Measurements from ENCODE around the gene DDX41.

DNA sequence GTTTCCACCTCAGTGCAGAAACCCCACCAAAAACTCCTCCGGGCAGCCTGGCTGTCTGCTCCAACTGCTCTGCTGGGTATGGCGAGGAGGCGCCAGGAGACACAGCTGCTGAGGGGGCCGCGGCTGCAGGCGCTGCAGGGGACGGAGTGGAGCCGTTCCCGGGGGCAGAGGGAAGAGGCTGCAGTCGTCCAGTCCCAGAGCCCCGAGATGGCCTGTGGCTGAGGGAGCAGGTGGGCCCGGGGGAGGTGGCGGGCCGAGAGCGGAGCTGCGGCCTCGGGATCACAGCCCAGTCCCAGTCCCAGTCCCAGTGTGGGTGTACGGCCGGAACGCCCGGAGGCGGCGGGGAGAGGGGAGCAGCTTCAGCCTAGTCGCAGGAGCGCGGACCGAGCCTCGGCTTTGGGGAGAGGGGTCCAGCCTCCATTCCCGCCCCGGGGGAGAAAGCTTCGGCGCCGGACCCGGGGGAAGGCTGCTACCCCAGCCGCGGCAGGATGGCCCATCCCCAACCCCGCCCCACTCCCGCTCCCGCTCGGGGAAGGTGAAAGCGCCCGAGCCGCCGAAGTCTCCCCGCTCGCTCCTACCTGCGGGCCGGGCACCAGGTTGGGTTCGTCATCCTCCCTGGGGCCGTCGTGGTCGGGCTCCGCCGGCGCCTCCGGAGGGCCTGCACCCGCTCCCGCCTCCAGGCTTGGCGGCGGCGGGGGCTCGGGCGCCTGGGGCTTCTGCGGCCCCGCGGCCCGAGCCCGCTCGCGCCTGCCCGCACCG is 37.1 kb upstream of the DDX41 start:
- TF ChIP-seq, protein P1, sequence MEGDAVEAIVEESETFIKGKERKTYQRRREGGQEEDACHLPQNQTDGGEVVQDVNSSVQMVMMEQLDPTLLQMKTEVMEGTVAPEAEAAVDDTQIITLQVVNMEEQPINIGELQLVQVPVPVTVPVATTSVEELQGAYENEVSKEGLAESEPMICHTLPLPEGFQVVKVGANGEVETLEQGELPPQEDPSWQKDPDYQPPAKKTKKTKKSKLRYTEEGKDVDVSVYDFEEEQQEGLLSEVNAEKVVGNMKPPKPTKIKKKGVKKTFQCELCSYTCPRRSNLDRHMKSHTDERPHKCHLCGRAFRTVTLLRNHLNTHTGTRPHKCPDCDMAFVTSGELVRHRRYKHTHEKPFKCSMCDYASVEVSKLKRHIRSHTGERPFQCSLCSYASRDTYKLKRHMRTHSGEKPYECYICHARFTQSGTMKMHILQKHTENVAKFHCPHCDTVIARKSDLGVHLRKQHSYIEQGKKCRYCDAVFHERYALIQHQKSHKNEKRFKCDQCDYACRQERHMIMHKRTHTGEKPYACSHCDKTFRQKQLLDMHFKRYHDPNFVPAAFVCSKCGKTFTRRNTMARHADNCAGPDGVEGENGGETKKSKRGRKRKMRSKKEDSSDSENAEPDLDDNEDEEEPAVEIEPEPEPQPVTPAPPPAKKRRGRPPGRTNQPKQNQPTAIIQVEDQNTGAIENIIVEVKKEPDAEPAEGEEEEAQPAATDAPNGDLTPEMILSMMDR (conservative IDR thresholded peaks at IDR 0.05; ENCODE audit: low read depth, low read length), result no peak
- TF ChIP-seq EZH2phosphoT487 (IDR thresholded peaks at IDR 0.05; ENCODE audit: borderline replicate concordance, low read length), result no peak
- no peak for TF ChIP-seq EZH2 (IDR thresholded peaks at IDR 0.05; ENCODE audit: low read length, unreplicated experiment)
